IMR-90 (cell line): ENCODE results near the gene DMRT2. TPM values are rescaled to one million over a fixed set of nuclear protein-coding genes. Genes with fewer than 3 reads are reported as not detected.

ENCODE experiments used
- ATAC-seq: fragments of 200-7000 bp; cut with Tn5 transposase; 2 replicates; pipeline ENCODE4 v1.9.1; 2020; ENCODE audit warnings: low read depth, mild to moderate bottlenecking, moderate library complexity
- BruUV-seq: library from RNA; stranded (reverse); fragments of 400-500 nt; replicated peaks from 2 replicates; lab custom pipeline; 2021; lab: Mats Ljungman, UMichigan
- CTCF ChIA-PET: fragments of 300-600 bp; formaldehyde crosslinking; extraction: SDS; loops from one replicate; lab custom pipeline; 2021; ENCODE audit warnings: antibody characterized with exemption; lab: Yijun Ruan, JAX
- POLR2A ChIA-PET: fragments of 300-600 bp; sonication (Branson Sonifier 250); formaldehyde crosslinking; loops from one replicate; lab custom pipeline; 2022; ENCODE audit warnings: antibody characterized with exemption; ENCODE audit not compliant: unreplicated experiment; lab: Charles Lee
- DNase-seq: peaks from one replicate; pipeline ENCODE4 v3.0.0; 2013
- H2AFZ ChIP-seq: replicated peaks from 2 replicates; pipeline ENCODE3; 2013; ENCODE audit warnings: low read length, mild to moderate bottlenecking; ENCODE audit not compliant: poor library complexity
- H2AK5ac ChIP-seq: 2 replicates; pipeline ENCODE4 v1.6.1; 2013; ENCODE audit warnings: low read depth, low read length, inconsistent platforms
- H2AK9ac ChIP-seq: replicated peaks from 2 replicates; pipeline ENCODE3; 2013; ENCODE audit warnings: mild to moderate bottlenecking, low read depth, low read length, moderate library complexity; ENCODE audit not compliant: poor library complexity
- H2BK120ac ChIP-seq: 2 replicates; pipeline ENCODE4 v1.6.1; 2013; ENCODE audit warnings: low read depth, low read length, inconsistent platforms
- H2BK15ac ChIP-seq: 3 replicates; pipeline ENCODE4 v1.6.1; 2013; ENCODE audit warnings: low read depth, low read length, inconsistent platforms
- H2BK20ac ChIP-seq: 2 replicates; pipeline ENCODE4 v1.6.1; 2013; ENCODE audit warnings: low read depth, mild to moderate bottlenecking, inconsistent platforms, low read length, moderate library complexity
- H2BK5ac ChIP-seq: 2 replicates; pipeline ENCODE4 v1.6.1; 2013; ENCODE audit warnings: mild to moderate bottlenecking, low read depth, low read length, inconsistent platforms; ENCODE audit not compliant: poor library complexity, severe bottlenecking
- H3K14ac ChIP-seq: replicated peaks from 2 replicates; pipeline ENCODE4 v1.6.1; 2013; ENCODE audit warnings: low read depth, low read length, inconsistent platforms
- H3K18ac ChIP-seq: 2 replicates; pipeline ENCODE4 v1.6.1; 2013; ENCODE audit warnings: low read depth, low read length, control low read depth
- H3K23ac ChIP-seq: 2 replicates; pipeline ENCODE4 v1.6.1; 2013; ENCODE audit warnings: low read depth, low read length, inconsistent platforms
- H3K27ac ChIP-seq: 2 replicates; pipeline ENCODE4 v1.5.1; 2013; ENCODE audit warnings: mild to moderate bottlenecking, control low read depth, low read length; ENCODE audit not compliant: insufficient read depth
- H3K27me3 ChIP-seq: 2 replicates; pipeline ENCODE4 v1.6.1; 2013; ENCODE audit warnings: low read length; ENCODE audit not compliant: control insufficient read depth, insufficient read depth
- H3K36me3 ChIP-seq: 2 replicates; pipeline ENCODE4 v1.6.1; 2013; ENCODE audit warnings: low read length, mixed read lengths; ENCODE audit not compliant: control insufficient read depth, insufficient read depth
- H3K4ac ChIP-seq: 2 replicates; pipeline ENCODE4 v1.6.1; 2013; ENCODE audit warnings: low read depth, low read length, inconsistent platforms
- H3K4me1 ChIP-seq: 2 replicates; pipeline ENCODE4 v1.6.1; 2013; ENCODE audit warnings: low read length, mixed read lengths; ENCODE audit not compliant: control insufficient read depth, insufficient read depth
- H3K4me2 ChIP-seq: 2 replicates; pipeline ENCODE4 v1.6.1; 2013; ENCODE audit warnings: low read depth, mild to moderate bottlenecking, control low read depth, low read length, moderate library complexity
- H3K4me3 ChIP-seq: 2 replicates; pipeline ENCODE4 v1.5.1; 2013; ENCODE audit warnings: low read depth, mild to moderate bottlenecking, control low read depth, low read length, moderate library complexity; ENCODE audit not compliant: insufficient read depth
- H3K56ac ChIP-seq: 2 replicates; pipeline ENCODE4 v1.6.1; 2013; ENCODE audit warnings: low read length, inconsistent platforms; ENCODE audit not compliant: insufficient read depth; ENCODE audit errors: extremely low read depth
- H3K79me1 ChIP-seq, 2 experiments: 2 replicates each; pipeline ENCODE4 v1.6.1; 2013; ENCODE audit warnings: low read length in 2 of 2, inconsistent platforms in 1 of 2, low read depth in 1 of 2
- H3K9ac ChIP-seq: 2 replicates; pipeline ENCODE4 v1.6.1; 2013; ENCODE audit warnings: low read depth, low read length, control low read depth
- H3K9me1 ChIP-seq: 2 replicates; pipeline ENCODE4 v1.6.1; 2013; ENCODE audit warnings: low read length, inconsistent platforms; ENCODE audit not compliant: insufficient read depth
- H3K9me3 ChIP-seq: 2 replicates; pipeline ENCODE4 v1.6.1; 2013; ENCODE audit warnings: low read length; ENCODE audit not compliant: control insufficient read depth, insufficient read depth
- H4K20me1 ChIP-seq: 2 replicates; pipeline ENCODE4 v1.6.1; 2013; ENCODE audit warnings: low read length, inconsistent platforms; ENCODE audit not compliant: insufficient read depth
- H4K5ac ChIP-seq: 2 replicates; pipeline ENCODE4 v1.6.1; 2013; ENCODE audit warnings: mild to moderate bottlenecking, low read depth, low read length, control low read depth
- H4K8ac ChIP-seq, 2 experiments: 2 replicates each; pipeline ENCODE4 v1.6.1; 2013; ENCODE audit warnings: low read depth in 2 of 2, low read length in 2 of 2, control low read depth in 1 of 2, inconsistent platforms in 1 of 2
- H4K91ac ChIP-seq: 2 replicates; pipeline ENCODE4 v1.6.1; 2013; ENCODE audit warnings: low read depth, low read length, inconsistent platforms; ENCODE audit not compliant: insufficient read depth
- MAZ ChIP-seq: IDR thresholded peaks from 2 replicates; pipeline ENCODE4 v1.6.1; 2012; ENCODE audit warnings: low read depth, mild to moderate bottlenecking, low read length, improper control_type of control experiment, moderate library complexity, borderline replicate concordance
- WGBS, 2 experiments: methylation state at CpG; one replicate each; pipeline versions ENCODE4 v1.1.5 to v1.1.7; 2013; ENCODE audit warnings: missing lambda C conversion rate in 2 of 2; ENCODE audit not compliant: insufficient read length in 1 of 2; ENCODE audit errors: extremely low coverage in 2 of 2; 5-methylcytosine and 5-hydroxymethylcytosine counted together
- dilution Hi-C: fragments of 300-500 bp; cut with HindIII; formaldehyde crosslinking; loops from one replicate; pipeline ENCODE4 v1.14.3; 2018; ENCODE audit warnings: low sequenced_read_pairs; ENCODE audit not compliant: unreplicated experiment
- in situ Hi-C: fragments of 300-500 bp; cut with MboI; formaldehyde crosslinking; loops from 3 replicates; pipeline ENCODE4 v1.14.3; 2019; ENCODE audit warnings: low sequenced_read_pairs, inconsistent platforms, mixed read lengths
- intact Hi-C: fragments of 100-400 bp; cut with micrococcal nuclease; formaldehyde crosslinking; loops from 2 replicates; pipeline ENCODE4 v1.10.0; 2022
- polyA plus RNA-seq, 3 experiments: library from polyadenylated mRNA; depleted of rRNA; stranded (reverse); fragments of >200 nt; gene quantifications; 2 replicates each; pipeline ENCODE4 v1.2.3, GENCODE V29; 2012; ENCODE audit warnings: low replicate concordance in 1 of 3
- total RNA-seq: library from RNA; depleted of rRNA; stranded (reverse); fragments of >200 nt; gene quantifications from 2 replicates; pipeline ENCODE4 v1.2.3, GENCODE V29; 2012

The DMRT2 gene
- total and polyA plus RNA-seq, 2 of the 4 experiments (the other 2 are of a cell fraction), result not detected

DNA sequence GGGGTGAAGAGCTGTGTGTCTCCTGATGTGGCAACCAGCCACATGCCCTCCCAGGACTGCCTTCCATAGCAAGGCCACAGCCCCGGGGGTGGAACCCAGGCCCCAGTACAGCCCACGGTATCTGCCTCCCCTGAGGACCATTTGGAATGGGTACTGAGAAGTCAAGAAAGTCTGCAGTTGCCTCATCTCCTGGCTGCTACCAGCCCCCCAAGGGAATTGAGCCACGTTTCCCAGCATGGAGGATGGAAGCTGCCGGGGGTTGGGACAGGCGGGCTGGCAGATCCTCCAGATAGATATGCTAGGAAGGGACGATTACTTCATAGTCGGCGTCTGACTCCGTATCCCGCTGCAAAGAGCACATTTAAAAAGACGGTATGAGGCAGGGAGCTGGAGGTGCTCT, 5.5 kb upstream of the DMRT2 start:
- Histone ChIP-seq H3K23ac (no peak overlapping the region), H2AK5ac (no peak overlapping the region), H3K14ac (no peak overlapping the region), H4K8ac (no peak overlapping the region), H3K4ac (no peak overlapping the region), H3K4me2 (no peak overlapping the region), H3K18ac (no peak overlapping the region), H4K91ac (no peak overlapping the region), H2AK9ac (no peak overlapping the region), H2BK15ac (no peak overlapping the region), H3K27ac (no peak overlapping the region), H3K56ac (no peak overlapping the region), H2BK20ac (no peak overlapping the region), H3K9ac (no peak overlapping the region), H4K20me1 (no peaks in the 10 kb centered on the region), H3K9me3 (peaks cover 14% of the 10 kb centered on the region; the same call in 1 of the 2 replicates), H3K9me1 (no peaks in the 10 kb centered on the region), H2AFZ (no peak overlapping the region), H2BK5ac (no peak overlapping the region), H3K79me1 (no peaks in the 10 kb centered on the region), H4K5ac (no peak overlapping the region), H3K4me3 (no peak overlapping the region), H3K27me3 (peaks cover 71% of the 10 kb centered on the region), H3K36me3 (no peaks in the 10 kb centered on the region), H2BK120ac (no peak overlapping the region), H3K4me1 (no peaks in the 10 kb centered on the region)
- no peak for ATAC-seq
- BruUV-seq, result no TSS peak
- TF ChIP-seq MAZ, result no peak
- ChIA-PET CTCF (no interaction called here), POLR2A (no interaction called here)
- dilution Hi-C loops, result no loop called here
- in situ Hi-C loops, result no loop called here
- intact Hi-C loops, result no loop called here
- 0% methylated on average over 2 of the region's 11 CpGs; no CpG with 5 or more reads in 1 of the 2 experiments for WGBS, 2 experiments
- DNase-seq, result no peak
